GM12878 (cell line): ENCODE measurements around the gene NDUFB11. TPM values are rescaled to one million over a fixed set of nuclear protein-coding genes. Genes with fewer than 3 reads are reported as not detected.

Source experiments
- ATAC-seq: fragments of 200-7000 bp; cut with Tn5 transposase; 3 replicates; pipeline ENCODE4 v1.9.1; 2020; ENCODE audit warnings: mild to moderate bottlenecking, moderate library complexity
- BruUV-seq: library from RNA; stranded (reverse); fragments of 400-500 nt; replicated peaks from 2 replicates; lab custom pipeline; 2021; lab: Mats Ljungman, UMichigan
- CTCF ChIA-PET: fragments of 300-600 bp; sonication (Branson Sonifier 250); formaldehyde crosslinking; extraction: SDS; loops from one replicate; lab custom pipeline; 2021; ENCODE audit warnings: inconsistent platforms; lab: Yijun Ruan, JAX
- POLR2A ChIA-PET: fragments of 350-600 bp; formaldehyde crosslinking; extraction: SDS; loops from one replicate; lab custom pipeline; 2021; ENCODE audit warnings: inconsistent platforms; lab: Charles Lee
- RAD21 ChIA-PET: fragments of 300-600 bp; sonication (Branson Sonifier 250); formaldehyde crosslinking; loops from one replicate; lab custom pipeline; 2023; ENCODE audit warnings: antibody characterized with exemption; ENCODE audit not compliant: unreplicated experiment; lab: Charles Lee
- SMC1A ChIA-PET: fragments of 300-600 bp; sonication (Branson Sonifier 250); formaldehyde crosslinking; loops from one replicate; lab custom pipeline; 2023; ENCODE audit not compliant: unreplicated experiment, uncharacterized antibody; lab: Charles Lee
- DNase-seq: peaks from one replicate; pipeline ENCODE4 v3.0.0-alpha.2; 2011; ENCODE audit warnings: low read depth, low spot score
- FAIRE-seq: peaks from 3 replicates; lab custom pipeline; 2011; peaks lifted over from hg19 to GRCh38; lab: Jason Lieb, UNC
- H2AFZ ChIP-seq: 2 replicates; pipeline ENCODE4 v1.6.0; 2011; ENCODE audit warnings: low read depth, low read length, control low read depth; ENCODE audit not compliant: control insufficient read depth
- H3K27ac ChIP-seq: 2 replicates; pipeline ENCODE4 v1.5.1; 2011; ENCODE audit warnings: control low read depth; ENCODE audit not compliant: control insufficient read depth, insufficient read depth
- H3K27me3 ChIP-seq, 2 experiments: replicated peaks in 1 of 2; 2 replicates each; pipeline versions ENCODE4 v1.6.0 to v1.6.1; 2011; ENCODE audit warnings: low read length in 1 of 2; ENCODE audit not compliant: control insufficient read depth in 2 of 2, insufficient read depth in 2 of 2
- H3K36me3 ChIP-seq, 2 experiments: 2 replicates each; pipeline ENCODE4 v1.5.1; 2011; ENCODE audit warnings: low read length in 1 of 2; ENCODE audit not compliant: control insufficient read depth in 2 of 2, insufficient read depth in 2 of 2
- H3K4me1 ChIP-seq: 2 replicates; pipeline ENCODE4 v1.6.1; 2011; ENCODE audit warnings: mild to moderate bottlenecking, low read length, moderate library complexity, mixed read lengths; ENCODE audit not compliant: control insufficient read depth, insufficient read depth
- H3K4me2 ChIP-seq: 2 replicates; pipeline ENCODE4 v1.6.0; 2011; ENCODE audit warnings: control low read depth; ENCODE audit not compliant: control insufficient read depth, insufficient read depth
- H3K4me3 ChIP-seq: fragments of 200-600 bp; sonication (generic); 2 replicates; pipeline ENCODE4 v1.5.1; 2016
- H3K79me2 ChIP-seq: 2 replicates; pipeline ENCODE4 v1.6.0; 2011; ENCODE audit warnings: low read length; ENCODE audit not compliant: control insufficient read depth, insufficient read depth
- H3K9ac ChIP-seq: 2 replicates; pipeline ENCODE4 v1.8.0; 2011; ENCODE audit warnings: low read length, control low read depth, mixed read lengths; ENCODE audit not compliant: control insufficient read depth, insufficient read depth
- H3K9me3 ChIP-seq: replicated peaks from 3 replicates; pipeline ENCODE4 v1.5.1; 2011; ENCODE audit warnings: mild to moderate bottlenecking, low read length; ENCODE audit not compliant: control insufficient read depth, insufficient read depth
- H4K20me1 ChIP-seq: 2 replicates; pipeline ENCODE4 v1.6.0; 2011; ENCODE audit not compliant: control insufficient read depth, insufficient read depth
- BACH1 ChIP-seq: fragments of 450-650 bp; IDR thresholded peaks from 2 replicates; pipeline ENCODE4 v1.6.1; 2017; ENCODE audit warnings: mild to moderate bottlenecking, borderline replicate concordance
- BCLAF1 ChIP-seq: fragments of 450-650 bp; IDR thresholded peaks from 2 replicates; pipeline ENCODE4 v1.6.1; 2017; ENCODE audit warnings: antibody characterized with exemption, mild to moderate bottlenecking, moderate library complexity
- NBN ChIP-seq: fragments of 450-650 bp; IDR thresholded peaks from 2 replicates; pipeline ENCODE4 v1.6.1; 2016
- NFYA ChIP-seq: IDR thresholded peaks from 2 replicates; pipeline ENCODE4 v1.6.1; 2011; ENCODE audit warnings: low read depth, mild to moderate bottlenecking, low read length, improper control_type of control experiment, borderline replicate concordance
- STAT1 ChIP-seq: fragments of 450-650 bp; conservative IDR thresholded peaks from 2 replicates; pipeline ENCODE4 v1.6.1; 2014; ENCODE audit warnings: antibody characterized with exemption, mild to moderate bottlenecking
- ZNF384 ChIP-seq: IDR thresholded peaks from 2 replicates; pipeline ENCODE4 v1.6.1; 2012; ENCODE audit warnings: low read depth, mild to moderate bottlenecking, low read length, improper control_type of control experiment, borderline replicate concordance
- WGBS: methylation state at CpG from one replicate; pipeline ENCODE4 v1.1.6; 2016; ENCODE audit warnings: low lambda C conversion rate; ENCODE audit not compliant: insufficient replicate concordance, insufficient coverage; ENCODE audit errors: missing lambda C conversion rate; 5-methylcytosine and 5-hydroxymethylcytosine counted together
- in situ Hi-C: fragments of 300-500 bp; cut with MboI; formaldehyde crosslinking; loops from 9 replicates; pipeline ENCODE4 v1.14.3; 2018; ENCODE audit warnings: mixed read lengths
- intact Hi-C: fragments of 100-400 bp; cut with micrococcal nuclease; formaldehyde crosslinking; loops from one replicate; pipeline ENCODE4 v1.14.2; 2022; ENCODE audit not compliant: unreplicated experiment
- polyA plus RNA-seq, 11 experiments: library from polyadenylated mRNA; depleted of rRNA in 4 of 11; unstranded in 6 of 11; stranded (reverse) in 5 of 11; fragments of >200 nt; fragmentation: Nextera tagmentation in 4 of 11; fragmentation: Illumina TruSeq in 1 of 11; extraction: Ambion mirVana in 4 of 11; extraction: Trizol in 1 of 11; gene quantifications; 1 replicate in 1 of 11; 2 replicates in 10 of 11; pipeline versions ENCODE4 v1.2.1 to v1.2.3, GENCODE V29; 2011 to 2016; ENCODE audit warnings: inconsistent platforms in 2 of 11, missing spikeins in 2 of 11, low read depth in 1 of 11
- total RNA-seq, 4 experiments: library from RNA; depleted of rRNA in 3 of 4; stranded (reverse); fragments of >200 nt in 3 of 4; fragmentation: Illumina TruSeq in 1 of 4; extraction: Trizol in 1 of 4; gene quantifications; 2 replicates each; pipeline versions ENCODE4 v1.2.1 to v1.2.3, GENCODE V29; 2013 to 2021

NDUFB11 gene
- total and polyA plus RNA-seq, 10 of the 15 experiments (the other 5 are each of a cell fraction or from before 2014, with no cell fraction given), result 16.1 to 202 (median 83.3) TPM

GRCh38 chrX:47097018-47097417 lies 47.5 kb downstream of the NDUFB11 start:
- in situ Hi-C loops (no loop called here), intact Hi-C loops (loop anchor here (10.0 kb wide), 1 partner anchor 292 kb away; no protein-coding TSS in a partner anchor)
- no peaks in the 10 kb centered on the region for H3K4me1 ChIP-seq
- H2AFZ ChIP-seq, result no peak overlapping the region
- CTCF ChIA-PET, result interaction anchor here (0.6 kb wide), 1 partner anchor 862 kb away, joined by 3 read pairs; no protein-coding TSS in a partner anchor
- FAIRE-seq (no peak), ATAC-seq (no peak), DNase-seq (no peak)
- H4K20me1 ChIP-seq, result no peaks in the 10 kb centered on the region
- no peaks in the 10 kb centered on the region; the same call in 2 of the 3 replicates for H3K9me3 ChIP-seq
- H3K36me3 ChIP-seq, result no peaks in the 10 kb centered on the region
- no peak overlapping the region for H3K4me2 ChIP-seq
- POLR2A ChIA-PET, result interaction anchor here (0.6 kb wide), 1 partner anchor 787 kb away, joined by 7 read pairs; no protein-coding TSS in a partner anchor
- peaks cover 0 to 2% of the 10 kb centered on the region in 2 experiments; a peak in 1 of 4 replicates for H3K27me3 ChIP-seq
- SMC1A ChIA-PET, result no interaction called here
- no peak for TF ChIP-seq STAT1
- TF ChIP-seq NFYA, result no peak
- no peak for TF ChIP-seq NBN
- no peak for TF ChIP-seq BCLAF1
- TF ChIP-seq ZNF384, result no peak
- TF ChIP-seq BACH1, result no peak
- TF ChIP-seq, all 136 proteins: peak for 0
- no peak overlapping the region for H3K4me3 ChIP-seq
- RAD21 ChIA-PET, result no interaction called here
- H3K9ac ChIP-seq, result no peak overlapping the region
- no peaks in the 10 kb centered on the region for H3K79me2 ChIP-seq
- no TSS peak for BruUV-seq
- H3K27ac ChIP-seq, result no peak overlapping the region
- WGBS, result 39% methylated on average over 4 of the region's 4 CpGs
